PC-9 (cell line): Measurements from ENCODE around the gene MSLN. TPM values are rescaled to one million over a fixed set of nuclear protein-coding genes. Genes with fewer than 3 reads are reported as not detected.

Experiments used
- BruUV-seq: library from RNA; stranded (reverse); fragments of 400-500 nt; replicated peaks from 2 replicates; lab custom pipeline; 2021; lab: Mats Ljungman, UMichigan
- CTCF ChIA-PET: fragments of 300-600 bp; sonication (Branson Sonifier 250); formaldehyde crosslinking; loops from one replicate; lab custom pipeline; 2022; ENCODE audit warnings: antibody characterized with exemption; lab: Charles Lee
- POLR2A ChIA-PET: fragments of 300-600 bp; sonication (Branson Sonifier 250); formaldehyde crosslinking; loops from one replicate; lab custom pipeline; 2022; ENCODE audit warnings: antibody characterized with exemption; ENCODE audit not compliant: unreplicated experiment; lab: Charles Lee
- DNase-seq, 2 experiments: peaks; one replicate each; pipeline versions ENCODE4 v3.0.0 to v3.0.0-alpha.2; 2015 to 2022; ENCODE audit warnings: mixed read lengths in 1 of 2
- H2AFZ ChIP-seq: fragments of 200-600 bp; sonication (generic); 2 replicates; pipeline ENCODE4 v1.8.1; 2017; ENCODE audit warnings: antibody characterized with exemption
- H3F3A ChIP-seq: fragments of 200-600 bp; sonication (generic); 2 replicates; pipeline ENCODE4 v1.8.1; 2017; ENCODE audit warnings: antibody characterized with exemption, mild to moderate bottlenecking, low read depth; ENCODE audit not compliant: insufficient read depth
- H3K27ac ChIP-seq: fragments of 200-600 bp; sonication (generic); 2 replicates; pipeline ENCODE4 v1.6.1; 2016; ENCODE audit warnings: mixed run types
- H3K27me3 ChIP-seq: fragments of 200-600 bp; sonication (generic); 2 replicates; pipeline ENCODE4 v1.6.1; 2016; ENCODE audit warnings: low read depth, mixed run types; ENCODE audit not compliant: insufficient read depth
- H3K36me3 ChIP-seq: fragments of 200-600 bp; sonication (generic); 2 replicates; pipeline ENCODE4 v1.6.1; 2016; ENCODE audit warnings: low read depth, mixed run types
- H3K4me1 ChIP-seq: fragments of 200-600 bp; sonication (generic); replicated peaks from 2 replicates; pipeline ENCODE4 v1.6.1; 2016; ENCODE audit warnings: mixed run types; ENCODE audit not compliant: insufficient read depth
- H3K4me2 ChIP-seq: fragments of 200-600 bp; sonication (generic); 2 replicates; pipeline ENCODE4 v1.6.1; 2017; ENCODE audit warnings: mixed run types
- H3K4me3 ChIP-seq: fragments of 200-600 bp; sonication (generic); 2 replicates; pipeline ENCODE4 v1.6.1; 2016; ENCODE audit warnings: mixed run types
- H3K79me2 ChIP-seq: fragments of 200-600 bp; sonication (generic); 2 replicates; pipeline ENCODE4 v1.6.1; 2017; ENCODE audit warnings: low read depth, mixed run types
- H3K9me2 ChIP-seq: fragments of 200-600 bp; sonication (generic); 2 replicates; pipeline ENCODE4 v1.8.1; 2017; ENCODE audit warnings: mild to moderate bottlenecking; ENCODE audit not compliant: insufficient read depth
- H3K9me3 ChIP-seq: fragments of 200-600 bp; sonication (generic); 2 replicates; pipeline ENCODE4 v1.8.1; 2016; ENCODE audit warnings: low read depth; ENCODE audit not compliant: insufficient read depth
- H4K20me1 ChIP-seq: fragments of 200-600 bp; sonication (generic); 2 replicates; pipeline ENCODE4 v1.8.1; 2017; ENCODE audit not compliant: insufficient read depth
- CTCF ChIP-seq: fragments of 200-600 bp; sonication (generic); conservative IDR thresholded peaks from 2 replicates; pipeline ENCODE4 v1.6.1; 2017; ENCODE audit warnings: mixed run types, antibody characterized with exemption, mild to moderate bottlenecking, moderate library complexity
- EZH2 ChIP-seq: fragments of 200-600 bp; sonication (generic); IDR thresholded peaks from 2 replicates; pipeline ENCODE4 v1.8.0; 2017; ENCODE audit warnings: antibody characterized with exemption, low read depth
- intact Hi-C: fragments of 100-400 bp; cut with micrococcal nuclease; formaldehyde crosslinking; loops from one replicate; pipeline ENCODE4 v1.10.0; 2022; ENCODE audit not compliant: unreplicated experiment
- total RNA-seq: library from RNA; stranded (reverse); gene quantifications from 2 replicates; pipeline ENCODE4 v1.2.3, GENCODE V29; 2021

Gene MSLN
- total RNA-seq, 1 experiment from 2014 or later, result 59.9 TPM

- Histone ChIP-seq H3K4me3 (no peak overlapping the region), H3K36me3 (no peaks in the 10 kb centered on the region), H3F3A (0 out of 2 replicates have a peak, but pooled peaks cover 4% of the 10 kb centered on the region), H3K79me2 (no peaks in the 10 kb centered on the region), H3K9me3 (no peaks in the 10 kb centered on the region), H4K20me1 (no peaks in the 10 kb centered on the region), H3K27me3 (no peaks in the 10 kb centered on the region), H3K4me2 (no peak overlapping the region), H3K9me2 (no peaks in the 10 kb centered on the region), H2AFZ (no peak overlapping the region), H3K27ac (no peak overlapping the region), H3K4me1 (no peaks in the 10 kb centered on the region)
- TF ChIP-seq EZH2 (no peak), CTCF (no peak)
- intact Hi-C loops, result no loop called here
- ChIA-PET POLR2A (no interaction called here), CTCF (no interaction called here)
- DNase-seq, result no peak
- BruUV-seq, result no TSS peak
These were observed 12.4 kb upstream of the MSLN start for GRCh38 chr16:747978-748746.

- Histone ChIP-seq H3K27me3 (no peaks in the 10 kb centered on the region), H3K27ac (no peak overlapping the region), H2AFZ (no peak overlapping the region), H3K9me2 (no peaks in the 10 kb centered on the region), H3F3A (0 out of 2 replicates have a peak, but pooled peaks cover 4% of the 10 kb centered on the region), H3K9me3 (no peaks in the 10 kb centered on the region), H3K4me2 (no peak overlapping the region), H3K4me1 (no peaks in the 10 kb centered on the region), H3K36me3 (no peaks in the 10 kb centered on the region), H4K20me1 (no peaks in the 10 kb centered on the region; the same call in 1 of the 2 replicates), H3K4me3 (no peak overlapping the region), H3K79me2 (no peaks in the 10 kb centered on the region)
- TF ChIP-seq EZH2 (no peak), CTCF (no peak)
- intact Hi-C loops, result no loop called here
- ChIA-PET POLR2A (interaction anchor here (0.7 to 0.8 kb wide), 3 partner anchors 10 to 37 kb away, joined by 9 to 24 read pairs (median 23); partner anchors contain the start of gene MSLN), CTCF (interaction anchor here (0.6 kb wide), 1 partner anchor 710 kb away, joined by 5 read pairs; no protein-coding TSS in a partner anchor)
- BruUV-seq, result no TSS peak
- DNase-seq, result peak in 1 of 2 experiments; percentile 50
These were observed 11.5 kb upstream of the MSLN start for GRCh38 chr16:749010-749409.

GRCh38 chr16:750485-750884 lies 10.0 kb upstream of the MSLN start:
- Histone ChIP-seq H3K4me1 (no peaks in the 10 kb centered on the region), H3F3A (0 out of 2 replicates have a peak, but pooled peaks cover 4% of the 10 kb centered on the region), H4K20me1 (no peaks in the 10 kb centered on the region; the same call in 1 of the 2 replicates), H3K4me3 (no peak overlapping the region), H3K79me2 (no peaks in the 10 kb centered on the region), H3K9me2 (no peaks in the 10 kb centered on the region), H3K36me3 (no peaks in the 10 kb centered on the region), H3K27ac (no peak overlapping the region), H3K9me3 (no peaks in the 10 kb centered on the region), H3K27me3 (no peaks in the 10 kb centered on the region), H2AFZ (no peak overlapping the region), H3K4me2 (no peak overlapping the region)
- BruUV-seq, result no TSS peak
- TF ChIP-seq EZH2, result no peak
- TF ChIP-seq CTCF, result no peak
- intact Hi-C loops, result no loop called here
- no peak for DNase-seq
- ChIA-PET POLR2A (no interaction called here), CTCF (no interaction called here)
